HG03025 (cell line): ENCODE results near the gene TRIM3.

ENCODE experiments used
- ATAC-seq: cut with Tn5 transposase; IDR thresholded peaks from one replicate; pipeline ENCODE4 v1.9.1; 2021; ENCODE audit warnings: mild to moderate bottlenecking, moderate library complexity; ENCODE audit not compliant: unreplicated experiment, low FRiP score

TRIM3 gene

DNA sequence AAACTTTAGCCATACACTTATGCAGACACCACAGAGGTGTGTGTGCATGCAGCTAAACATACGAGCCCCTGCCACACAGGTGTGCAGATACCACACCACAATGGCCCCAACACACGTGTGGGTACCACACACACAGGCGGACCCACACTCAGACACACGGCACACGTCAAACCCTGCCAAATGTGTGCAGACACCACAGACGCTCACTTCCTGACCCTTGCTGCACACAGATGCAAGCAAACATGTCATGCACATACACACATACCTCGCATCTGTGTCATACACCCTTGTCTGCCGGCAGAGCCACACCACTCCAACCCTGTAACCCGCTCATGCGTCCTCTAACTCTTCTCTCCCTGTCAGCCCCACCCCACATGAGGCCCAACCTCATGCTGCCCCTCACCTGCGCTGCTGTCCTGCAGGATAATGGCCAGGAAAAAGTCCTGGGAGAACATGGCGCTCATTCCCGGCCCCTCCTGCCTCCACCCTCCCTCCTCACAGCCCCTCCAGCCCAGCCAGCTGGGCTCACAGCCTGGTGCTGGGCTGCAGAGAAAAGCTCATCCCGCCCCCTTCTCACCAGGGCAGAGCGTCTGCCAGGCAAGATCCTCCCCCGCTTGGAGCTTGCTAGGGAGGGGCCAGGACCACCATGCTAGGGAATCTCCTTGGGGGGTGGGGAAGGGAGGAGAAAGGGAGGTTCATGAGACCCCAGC is 69.2 kb downstream of the TRIM3 start:
- no peak for ATAC-seq

DNA sequence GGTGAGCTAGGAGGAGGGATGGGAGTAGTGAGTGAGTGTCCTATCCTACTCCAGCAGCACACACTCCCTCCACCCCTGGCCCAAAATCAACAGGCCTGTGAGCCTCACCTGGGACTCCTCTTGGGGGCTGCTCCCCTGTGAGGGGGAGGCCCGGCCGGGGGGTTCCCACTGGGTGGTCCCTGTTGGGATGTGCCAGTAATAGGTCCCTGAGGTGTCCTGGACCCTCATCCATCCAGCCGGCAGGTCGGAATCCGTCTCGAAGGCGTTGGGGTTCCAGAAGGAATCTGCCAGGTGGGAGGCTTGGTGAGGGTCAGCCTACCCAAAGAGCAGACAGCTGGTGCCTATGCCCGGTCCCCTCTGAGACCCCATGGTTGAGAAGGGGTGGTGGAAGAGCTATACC is 70.2 kb downstream of the TRIM3 start:
- ATAC-seq = no peak

GRCh38 chr11:6402561-6402981 is 71.2 kb downstream of the TRIM3 start:
- peak; percentile 81 for ATAC-seq

DNA sequence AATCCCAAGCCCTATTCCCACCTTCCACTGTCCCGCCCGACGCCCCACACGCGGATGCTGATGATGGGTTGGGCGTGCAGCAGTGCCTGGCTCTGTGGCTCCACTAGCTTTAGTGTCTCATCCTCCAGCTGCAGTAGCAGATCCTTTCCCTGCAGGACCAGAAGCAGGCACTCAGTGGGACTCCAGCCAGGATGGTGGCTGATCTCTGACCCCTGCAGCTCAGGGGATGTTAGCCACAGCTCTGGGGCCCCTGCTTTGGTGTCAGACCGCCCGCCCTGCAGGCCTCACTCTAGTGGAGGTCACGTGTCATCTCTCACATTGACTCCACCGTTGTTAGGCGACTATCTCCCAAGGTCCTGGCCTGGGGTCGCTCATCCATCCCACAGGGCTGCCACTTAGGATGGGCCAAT is 71.7 kb downstream of the TRIM3 start:
- ATAC-seq = peak; percentile 43

DNA sequence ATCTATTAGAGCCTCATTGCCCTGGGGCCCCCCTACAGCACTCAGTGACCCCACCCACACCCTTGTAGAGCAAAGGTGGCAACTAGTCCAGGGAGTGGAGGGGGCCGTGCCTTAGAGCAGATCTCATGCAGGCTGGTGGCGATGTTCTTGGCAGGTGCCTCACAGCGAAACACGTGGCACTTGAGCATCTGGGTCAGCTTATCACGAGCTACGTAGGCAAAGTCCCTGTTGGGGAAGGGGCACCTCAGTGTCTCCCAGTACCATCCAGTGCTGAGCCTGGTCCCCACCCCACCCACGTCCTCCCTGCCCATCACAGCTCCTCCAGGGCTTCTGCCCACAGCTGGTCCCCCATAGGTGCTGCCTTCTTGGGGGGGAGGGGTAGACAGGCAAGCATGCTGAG is 72.3 kb downstream of the TRIM3 start:
- ATAC-seq = no peak

GRCh38 chr11:6400431-6401345 is 73.1 kb downstream of the TRIM3 start:
- no peak for ATAC-seq
